HL-60/S4 treated with phorbol 12-myristate 13-acetate at 8.2 ng/mL for 4 days and 3 days (cell line): ENCODE results near the gene FGD6.

ENCODE experiments used
- in situ Hi-C: fragments of 300-500 bp; cut with MboI; formaldehyde crosslinking; loops from 2 replicates; pipeline ENCODE4 v1.15.0; 2022; ENCODE audit warnings: low sequenced_read_pairs

FGD6 gene

GRCh38 chr12:95037906-95038305, 179.4 kb downstream of the FGD6 start:
- in situ Hi-C loops = no loop called here

- in situ Hi-C loops = no loop called here
These were observed 182.5 kb downstream of the FGD6 start for GRCh38 chr12:95034750-95035149.
